GM19239 (cell line): ENCODE data around the gene CENPN.

Experiments
- DNase-seq: peaks from one replicate; pipeline ENCODE4 v3.0.0; 2011; ENCODE audit warnings: low spot score; ENCODE audit not compliant: insufficient read length
- FAIRE-seq: peaks from 2 replicates; lab custom pipeline; 2011; peaks lifted over from hg19 to GRCh38; lab: Jason Lieb, UNC

CENPN gene

GRCh38 chr16:81014672-81015071, 7.7 kb downstream of the CENPN start:
- no peak for FAIRE-seq
- DNase-seq, result no peak

GRCh38 chr16:81018496-81018895, 11.5 kb downstream of the CENPN start:
- DNase-seq, result no peak
- FAIRE-seq, result no peak

- no peak for FAIRE-seq
These were observed 19.4 kb downstream of the CENPN start for GRCh38 chr16:81026429-81026828.

GRCh38 chr16:81029930-81030604, 23.1 kb downstream of the CENPN start:
- DNase-seq (no peak), FAIRE-seq (no peak)

More at GRCh38 chr16:81026429-81026828, 19.4 kb downstream of the CENPN start:
- no peak for DNase-seq

GRCh38 chr16:81035398-81035974, 28.5 kb downstream of the CENPN start, which contains the start of gene ATMIN:
ATMIN (plus strand) TSS chr16:81035842; CDS start chr16:81035871, 29 bp downstream.
- FAIRE-seq (peak; percentile 4), DNase-seq (peak; percentile 99)

- peak; percentile 57 for DNase-seq
- FAIRE-seq, result no peak
These were observed 29.1 kb downstream of the CENPN start for GRCh38 chr16:81035975-81036750.

GRCh38 chr16:81036751-81037350, 29.8 kb downstream of the CENPN start:
- FAIRE-seq (no peak), DNase-seq (no peak)

- DNase-seq (no peak), FAIRE-seq (no peak)
These were observed 33.1 kb downstream of the CENPN start for GRCh38 chr16:81040131-81040530.

GRCh38 chr16:81040842-81041241, 33.8 kb downstream of the CENPN start:
- FAIRE-seq, result no peak
- DNase-seq, result no peak

- no peak for FAIRE-seq
- DNase-seq, result no peak
These were observed 34.7 kb downstream of the CENPN start for GRCh38 chr16:81041696-81042095.

- no peak for DNase-seq
- no peak for FAIRE-seq
These were observed 35.8 kb downstream of the CENPN start for GRCh38 chr16:81042821-81043220.

GRCh38 chr16:81053761-81054160, 46.7 kb downstream of the CENPN start:
- DNase-seq, result no peak
- no peak for FAIRE-seq

- DNase-seq (no peak), FAIRE-seq (no peak)
These were observed 53.7 kb downstream of the CENPN start for GRCh38 chr16:81060576-81061306.

GRCh38 chr16:81061307-81061640, 54.3 kb downstream of the CENPN start:
- DNase-seq (no peak), FAIRE-seq (no peak)

GRCh38 chr16:81061871-81062608, 55.0 kb downstream of the CENPN start:
- FAIRE-seq (no peak), DNase-seq (no peak)

GRCh38 chr16:81066681-81067080, 59.7 kb downstream of the CENPN start:
- FAIRE-seq, result no peak

GRCh38 chr16:81067166-81067565, 60.2 kb downstream of the CENPN start:
- DNase-seq (no peak), FAIRE-seq (no peak)

More at GRCh38 chr16:81066681-81067080, 59.7 kb downstream of the CENPN start:
- no peak for DNase-seq

GRCh38 chr16:81069063-81069462, 62.0 kb downstream of the CENPN start:
- DNase-seq (no peak), FAIRE-seq (no peak)

- DNase-seq (no peak), FAIRE-seq (no peak)
These were observed 64.0 kb downstream of the CENPN start for GRCh38 chr16:81070979-81071378.

GRCh38 chr16:81071805-81072204, 64.8 kb downstream of the CENPN start:
- DNase-seq (no peak), FAIRE-seq (no peak)
